ENCODE measurements around the gene MID1. TPM values are rescaled to one million over a fixed set of nuclear protein-coding genes. Genes with fewer than 3 reads are reported as not detected.

Gene MID1
- total RNA-seq, 4 donors from 2014 or later: 5.0 to 8.0 (median 6.4) TPM

DNA sequence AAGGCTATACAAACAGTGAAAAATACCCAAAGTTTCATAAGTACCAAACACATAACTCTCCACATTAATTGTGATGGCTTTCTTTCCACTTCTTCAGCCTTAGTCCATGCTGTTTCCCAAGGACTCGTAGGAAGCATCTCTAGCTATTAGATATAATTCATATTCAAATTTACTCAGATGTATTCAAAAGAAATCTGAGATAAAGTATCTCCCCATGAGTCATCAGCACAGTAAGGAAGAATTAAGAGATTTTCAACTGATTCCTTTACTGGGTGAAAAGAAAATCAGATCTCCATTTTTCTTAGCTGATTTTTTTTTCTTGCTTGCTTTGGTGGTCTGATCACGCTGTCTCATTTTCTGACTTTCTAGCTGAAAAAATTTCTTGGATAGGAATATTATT, 71.7 kb downstream of the MID1 start:
- TF ChIP-seq, protein P1, sequence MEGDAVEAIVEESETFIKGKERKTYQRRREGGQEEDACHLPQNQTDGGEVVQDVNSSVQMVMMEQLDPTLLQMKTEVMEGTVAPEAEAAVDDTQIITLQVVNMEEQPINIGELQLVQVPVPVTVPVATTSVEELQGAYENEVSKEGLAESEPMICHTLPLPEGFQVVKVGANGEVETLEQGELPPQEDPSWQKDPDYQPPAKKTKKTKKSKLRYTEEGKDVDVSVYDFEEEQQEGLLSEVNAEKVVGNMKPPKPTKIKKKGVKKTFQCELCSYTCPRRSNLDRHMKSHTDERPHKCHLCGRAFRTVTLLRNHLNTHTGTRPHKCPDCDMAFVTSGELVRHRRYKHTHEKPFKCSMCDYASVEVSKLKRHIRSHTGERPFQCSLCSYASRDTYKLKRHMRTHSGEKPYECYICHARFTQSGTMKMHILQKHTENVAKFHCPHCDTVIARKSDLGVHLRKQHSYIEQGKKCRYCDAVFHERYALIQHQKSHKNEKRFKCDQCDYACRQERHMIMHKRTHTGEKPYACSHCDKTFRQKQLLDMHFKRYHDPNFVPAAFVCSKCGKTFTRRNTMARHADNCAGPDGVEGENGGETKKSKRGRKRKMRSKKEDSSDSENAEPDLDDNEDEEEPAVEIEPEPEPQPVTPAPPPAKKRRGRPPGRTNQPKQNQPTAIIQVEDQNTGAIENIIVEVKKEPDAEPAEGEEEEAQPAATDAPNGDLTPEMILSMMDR (IDR thresholded peaks at IDR 0.05): no peak
- 58% methylated on average over 2 of the region's 2 CpGs for WGBS
- DNase-seq (ENCODE audit: low spot score in 2 of 2): no peak

DNA sequence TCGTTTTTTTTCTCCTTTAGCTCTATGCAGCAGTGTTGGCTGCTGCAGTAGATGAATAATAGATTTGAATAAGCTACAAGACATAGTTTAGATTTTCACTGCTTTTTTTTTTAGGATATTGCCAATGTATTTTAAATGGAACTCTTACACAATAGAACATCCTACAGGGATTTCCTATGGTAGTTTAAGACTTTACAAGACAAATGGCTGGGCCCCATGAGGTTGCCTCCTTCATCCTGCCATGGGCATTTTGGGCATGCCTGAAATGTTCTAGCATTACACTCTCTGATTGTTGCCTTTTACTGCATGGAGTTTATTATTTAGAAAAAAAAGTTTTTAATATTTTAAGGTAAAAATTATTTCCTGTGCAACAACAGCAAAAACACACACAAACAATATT, 74.5 kb downstream of the MID1 start:
- no peak for DNase-seq (ENCODE audit: low spot score in 2 of 2)
- Histone ChIP-seq H3K4me3 (no peak overlapping the region), H3K4me1 (no peaks in the 10 kb centered on the region), H3K27me3 (no peaks in the 10 kb centered on the region), H3K9me3 (no peaks in the 10 kb centered on the region), H3K27ac (no peak overlapping the region), H3K36me3 (no peaks in the 10 kb centered on the region)
- WGBS: 25% methylated on average over 1 of the region's 1 CpG
- no peak for TF ChIP-seq POLR2AphosphoS5 (IDR thresholded peaks at IDR 0.05)
- no peak for TF ChIP-seq POLR2A (IDR thresholded peaks at IDR 0.05)
- TF ChIP-seq EP300 (IDR thresholded peaks at IDR 0.05): no peak
- TF ChIP-seq, protein P1 (IDR thresholded peaks at IDR 0.05): no peak

More for the DNA sequence above, 71.7 kb downstream of the MID1 start:
- Histone ChIP-seq H3K4me3 (no peak overlapping the region), H3K9me3 (no peaks in the 10 kb centered on the region), H3K27me3 (no peaks in the 10 kb centered on the region), H3K27ac (no peak overlapping the region), H3K36me3 (no peaks in the 10 kb centered on the region), H3K4me1 (no peaks in the 10 kb centered on the region)

DNA sequence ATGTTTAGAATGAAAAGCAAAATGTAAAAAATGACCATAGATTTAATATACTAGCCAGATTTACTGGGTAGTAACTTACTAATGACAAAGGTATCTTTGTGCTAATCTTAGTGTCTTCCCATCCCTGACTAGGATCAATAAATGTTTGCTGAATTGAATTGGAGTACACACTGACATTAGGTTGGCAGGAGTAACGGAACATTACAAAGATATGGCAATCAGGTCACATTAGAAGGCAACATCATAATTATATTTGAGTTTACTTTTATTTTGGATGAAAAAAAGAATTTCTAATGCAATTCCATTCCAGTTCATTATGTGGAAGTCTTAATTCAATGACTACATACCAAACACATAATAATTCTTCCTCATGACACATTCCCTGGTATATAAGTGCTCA, 77.8 kb downstream of the MID1 start:
- H3K27me3 ChIP-seq: no peaks in the 10 kb centered on the region
- H3K4me1 ChIP-seq: no peaks in the 10 kb centered on the region
- no peaks in the 10 kb centered on the region for H3K9me3 ChIP-seq
- DNase-seq (ENCODE audit: low spot score in 2 of 2): no peak
- WGBS: 73% methylated on average over 1 of the region's 1 CpG
- no peak overlapping the region for H3K4me3 ChIP-seq
- no peak overlapping the region for H3K27ac ChIP-seq
- H3K36me3 ChIP-seq: no peaks in the 10 kb centered on the region
- TF ChIP-seq POLR2AphosphoS5 (IDR thresholded peaks at IDR 0.05): no peak
- TF ChIP-seq, protein P1 (IDR thresholded peaks at IDR 0.05): no peak
- TF ChIP-seq POLR2A (IDR thresholded peaks at IDR 0.05): no peak
- TF ChIP-seq EP300 (IDR thresholded peaks at IDR 0.05): no peak

DNA sequence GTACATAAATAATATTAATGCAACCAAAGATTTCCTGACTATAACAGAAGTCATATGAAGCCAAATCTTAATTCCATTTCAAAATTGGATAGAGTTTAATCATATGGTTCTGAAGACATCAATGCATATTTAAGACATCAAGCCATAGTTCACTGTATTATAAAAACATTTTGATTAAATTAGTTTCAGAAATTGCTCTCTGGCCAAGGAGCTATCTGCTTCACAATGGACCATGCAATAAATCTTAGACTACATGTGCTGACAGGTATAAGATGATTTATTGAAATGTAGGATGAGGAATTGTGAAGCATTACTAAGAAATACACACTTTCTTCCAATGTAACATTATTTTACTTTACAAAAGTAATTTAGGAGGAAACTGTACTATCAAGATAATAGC, 81.6 kb downstream of the MID1 start:
- DNase-seq (ENCODE audit: low spot score in 2 of 2): no peak
- Histone ChIP-seq H3K9me3 (no peaks in the 10 kb centered on the region), H3K27me3 (no peaks in the 10 kb centered on the region), H3K4me1 (no peaks in the 10 kb centered on the region), H3K4me3 (no peak overlapping the region), H3K36me3 (no peaks in the 10 kb centered on the region), H3K27ac (no peak overlapping the region)
- TF ChIP-seq POLR2AphosphoS5 (IDR thresholded peaks at IDR 0.05) (no peak), POLR2A (IDR thresholded peaks at IDR 0.05) (no peak), EP300 (IDR thresholded peaks at IDR 0.05) (no peak)
- TF ChIP-seq, protein P1 (IDR thresholded peaks at IDR 0.05): no peak

DNA sequence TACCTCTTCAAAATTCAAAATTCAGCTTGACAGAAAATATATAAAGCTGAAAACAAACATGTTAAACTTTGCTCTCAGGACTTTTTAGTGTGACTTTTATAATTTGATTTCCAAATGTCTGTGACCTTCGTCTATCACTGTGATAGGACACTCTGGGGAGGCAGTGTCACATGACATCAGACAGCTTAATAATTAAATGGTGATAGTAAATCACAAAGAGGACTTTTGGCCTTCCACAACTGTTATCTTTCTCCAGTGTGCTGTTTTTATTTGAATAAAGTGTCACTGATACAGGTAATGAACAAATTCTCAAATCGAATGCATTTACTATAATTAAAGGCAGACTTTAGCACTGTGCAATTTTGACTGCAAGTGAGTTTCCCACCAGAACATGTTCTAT, 83.1 kb downstream of the MID1 start:
- no peak for DNase-seq (ENCODE audit: low spot score in 2 of 2)
- whole genome bisulfite sequencing: 69% methylated on average over 2 of the region's 2 CpGs
- Histone ChIP-seq H3K4me3 (no peak overlapping the region), H3K36me3 (no peaks in the 10 kb centered on the region), H3K4me1 (no peaks in the 10 kb centered on the region), H3K27ac (no peak overlapping the region), H3K27me3 (no peaks in the 10 kb centered on the region), H3K9me3 (no peaks in the 10 kb centered on the region)
- TF ChIP-seq POLR2AphosphoS5 (IDR thresholded peaks at IDR 0.05) (no peak), EP300 (IDR thresholded peaks at IDR 0.05) (no peak), POLR2A (IDR thresholded peaks at IDR 0.05) (no peak)
- TF ChIP-seq, protein P1 (IDR thresholded peaks at IDR 0.05): no peak

Data from suprapubic skin (tissue), 4 donors.